IPS DF 4.7 (cell line): ENCODE results near the gene LARGE1.
A peak's percentile ranks its signal among the peaks of the same experiment; 100 is the strongest.

ENCODE experiments used
- DNase-seq: peaks from one replicate; pipeline ENCODE4 v3.0.0-alpha.2; 2013; ENCODE audit warnings: low spot score; ENCODE audit errors: extremely low read depth

The LARGE1 gene

DNA sequence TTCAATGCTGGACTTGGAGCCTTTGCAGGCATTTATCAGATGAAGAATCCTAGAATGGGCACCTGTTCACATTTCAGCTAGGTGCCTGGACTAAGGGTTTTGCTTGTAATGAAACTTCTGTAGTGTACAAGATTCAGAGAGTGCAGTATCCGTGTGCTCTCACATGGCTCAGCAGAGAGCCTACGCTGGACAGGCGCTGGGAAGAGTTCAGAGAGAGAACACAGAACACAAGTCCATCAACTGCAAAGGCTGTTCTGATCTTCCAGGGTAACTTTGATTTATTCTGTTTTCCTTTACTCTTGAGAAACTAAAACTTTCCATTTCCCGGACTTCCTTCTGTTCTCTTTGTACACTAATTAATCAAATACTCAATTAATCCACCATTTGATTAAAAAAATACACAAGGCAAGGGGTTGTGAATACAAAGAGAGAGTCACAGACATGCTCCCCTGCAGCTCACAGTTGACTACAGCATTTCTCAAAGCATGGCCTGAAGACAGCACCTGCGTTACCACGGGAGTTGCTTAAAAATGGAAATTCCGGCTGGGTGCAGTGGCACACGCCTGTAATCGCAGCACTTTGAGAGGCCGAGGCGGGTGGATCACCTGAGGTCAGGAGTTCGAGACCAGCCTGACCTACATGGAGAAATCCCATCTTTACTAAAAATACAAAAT, 393.7 kb downstream of the LARGE1 start:
- no peak for DNase-seq

DNA sequence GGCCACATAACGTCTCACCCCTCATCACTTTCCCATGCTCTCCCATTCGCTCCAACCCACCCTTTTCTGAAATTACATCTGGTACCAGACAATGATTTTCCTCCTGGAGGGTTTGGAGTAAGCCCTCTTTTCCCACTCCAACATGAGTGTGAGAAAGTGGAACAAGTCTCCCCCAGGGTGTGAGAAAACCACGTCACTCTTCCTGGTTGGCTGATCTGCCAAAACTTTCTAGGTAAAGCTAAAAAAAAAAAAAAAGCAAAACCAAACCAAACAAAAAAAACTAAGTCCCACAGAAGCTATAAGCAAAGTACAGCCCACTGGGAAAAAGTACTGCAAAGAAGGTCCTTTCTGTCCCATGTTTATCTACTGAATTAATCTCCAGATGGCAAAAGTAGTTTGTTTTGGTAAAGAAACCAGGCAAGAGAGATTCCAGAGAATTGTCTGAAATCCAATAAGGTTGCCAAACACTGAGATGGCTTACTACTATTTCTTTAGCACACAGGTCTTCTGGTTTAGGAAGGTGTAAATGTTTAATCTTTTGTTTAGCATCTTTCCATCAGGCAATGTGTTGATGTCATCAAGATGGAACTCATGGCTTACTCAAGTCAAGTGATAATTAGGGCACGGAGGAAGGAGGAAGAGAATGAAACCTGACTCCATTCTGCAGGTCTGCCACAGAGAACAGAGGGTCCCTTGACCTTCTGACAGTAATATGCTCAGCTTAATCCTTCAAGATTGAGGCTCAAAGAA, 395.6 kb downstream of the LARGE1 start:
- no peak for DNase-seq

DNA sequence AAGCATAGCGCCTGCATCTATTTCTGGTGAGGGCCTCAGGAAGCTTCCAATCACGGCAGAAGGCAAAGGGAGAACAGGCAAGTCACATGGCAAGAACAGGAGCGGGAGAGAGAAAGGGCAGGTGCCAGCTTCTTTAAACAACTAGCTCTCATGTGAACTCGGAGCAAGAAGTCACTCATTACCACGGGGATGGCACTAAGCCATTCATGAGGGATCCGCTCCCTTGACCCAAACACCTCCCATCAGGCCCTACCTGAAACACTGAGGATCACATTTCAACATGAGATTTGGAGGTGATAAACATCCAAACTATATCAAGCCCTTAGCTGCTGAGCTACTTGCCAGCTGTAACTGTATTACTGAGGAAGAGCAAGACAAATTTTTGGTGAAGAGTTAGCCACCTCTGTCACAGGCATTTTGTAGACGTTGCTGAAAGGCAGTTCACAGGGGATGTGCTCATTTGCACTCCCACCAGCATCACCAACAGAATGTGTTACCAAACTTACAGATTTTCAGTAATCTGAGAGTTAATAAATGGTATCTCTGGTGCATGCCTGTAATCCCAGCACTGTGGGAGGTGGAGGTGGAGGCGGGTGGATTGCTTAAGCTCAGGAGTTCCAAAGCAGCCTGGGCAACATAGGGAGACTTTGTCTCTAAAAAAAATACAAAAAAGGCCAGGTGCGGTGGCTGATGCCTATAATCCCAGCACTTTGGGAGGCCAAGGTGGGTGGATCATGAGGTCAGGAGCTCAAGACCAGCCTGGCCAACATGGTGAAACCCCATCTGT, 398.2 kb downstream of the LARGE1 start:
- no peak for DNase-seq

DNA sequence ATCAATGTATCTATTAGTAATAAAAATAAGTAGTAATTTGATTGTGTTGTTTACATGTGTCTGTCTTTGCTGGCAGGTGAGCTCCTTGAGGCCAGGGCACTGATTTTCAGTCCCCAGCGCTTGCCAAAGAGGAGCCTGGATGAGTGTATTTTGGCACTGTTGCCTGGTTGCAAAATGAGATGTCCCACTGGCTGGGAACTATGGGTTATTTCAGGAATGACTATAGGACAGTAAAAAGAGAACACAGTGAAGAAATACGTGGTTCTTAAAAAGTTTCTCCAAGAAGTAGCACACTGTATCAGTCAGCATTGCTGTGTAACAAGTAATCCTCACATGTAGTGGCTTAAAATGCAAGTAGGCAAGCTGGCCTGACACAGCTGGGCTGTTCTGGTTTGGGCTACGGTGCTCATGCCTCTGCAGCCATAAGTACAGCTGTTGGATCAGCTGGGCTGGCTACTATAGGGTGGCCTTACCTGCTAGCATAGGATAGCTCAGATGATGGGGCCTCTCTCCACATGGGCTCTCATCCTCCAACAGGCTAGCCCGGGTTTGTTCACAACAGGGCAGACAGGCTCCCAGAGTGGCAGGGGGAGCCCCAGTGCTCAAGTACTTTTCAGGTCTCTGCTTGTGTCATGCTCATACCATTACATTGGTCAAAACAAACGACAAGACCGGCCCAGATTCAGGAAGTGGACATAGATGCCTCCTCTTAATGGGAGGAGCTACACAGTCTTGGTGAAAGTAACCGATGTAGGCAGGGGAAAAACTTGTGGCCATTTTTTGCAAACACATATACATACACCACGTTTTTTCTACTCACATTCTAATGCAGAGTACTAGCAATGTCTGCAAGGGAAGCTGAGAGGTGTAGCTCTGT, 399.1 kb downstream of the LARGE1 start:
- DNase-seq = no peak

DNA sequence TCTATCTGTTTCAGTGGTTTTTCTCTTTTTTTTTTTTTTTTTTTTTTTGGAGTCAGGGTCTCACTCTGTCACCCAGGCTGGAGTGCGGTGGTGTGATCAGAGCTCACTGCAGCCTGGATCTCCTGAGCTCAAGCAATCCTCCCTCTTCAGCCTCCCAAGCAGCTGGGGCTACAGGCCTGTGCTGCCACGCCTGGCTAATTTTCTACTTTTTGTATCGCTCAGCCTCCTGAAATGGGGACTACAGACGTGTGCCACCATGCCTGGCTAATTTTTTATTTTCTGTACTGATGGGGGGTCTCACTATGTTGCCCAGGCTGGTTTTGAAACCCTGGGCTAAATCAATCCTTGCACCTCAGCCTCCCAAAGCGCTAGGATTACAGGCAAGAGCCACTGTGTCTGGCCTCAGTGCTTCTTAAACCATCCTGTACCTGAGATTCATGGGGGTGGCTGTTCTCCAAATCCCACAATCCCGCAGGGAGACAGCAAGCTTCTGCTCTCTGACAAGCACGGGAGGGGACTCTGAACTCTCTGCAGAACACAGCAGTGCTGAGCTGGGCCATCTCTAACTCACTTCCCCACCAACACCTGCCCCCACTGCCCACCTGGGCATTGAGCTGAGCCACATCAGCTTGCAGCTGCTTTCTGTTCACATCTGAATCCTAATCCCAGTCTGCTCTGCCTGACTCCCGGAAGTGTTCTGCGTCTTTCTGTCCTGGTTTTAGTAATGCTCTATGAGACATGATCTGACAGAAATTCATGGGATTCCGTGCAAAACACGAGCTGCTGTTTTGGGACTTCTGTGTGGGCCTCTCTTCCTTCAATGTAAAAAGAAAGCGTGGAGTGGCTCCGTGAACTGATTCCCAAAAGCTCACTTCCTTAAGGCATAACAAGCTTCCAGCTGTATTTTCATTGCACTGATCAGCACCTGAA, 400.0 kb downstream of the LARGE1 start:
- no peak for DNase-seq

DNA sequence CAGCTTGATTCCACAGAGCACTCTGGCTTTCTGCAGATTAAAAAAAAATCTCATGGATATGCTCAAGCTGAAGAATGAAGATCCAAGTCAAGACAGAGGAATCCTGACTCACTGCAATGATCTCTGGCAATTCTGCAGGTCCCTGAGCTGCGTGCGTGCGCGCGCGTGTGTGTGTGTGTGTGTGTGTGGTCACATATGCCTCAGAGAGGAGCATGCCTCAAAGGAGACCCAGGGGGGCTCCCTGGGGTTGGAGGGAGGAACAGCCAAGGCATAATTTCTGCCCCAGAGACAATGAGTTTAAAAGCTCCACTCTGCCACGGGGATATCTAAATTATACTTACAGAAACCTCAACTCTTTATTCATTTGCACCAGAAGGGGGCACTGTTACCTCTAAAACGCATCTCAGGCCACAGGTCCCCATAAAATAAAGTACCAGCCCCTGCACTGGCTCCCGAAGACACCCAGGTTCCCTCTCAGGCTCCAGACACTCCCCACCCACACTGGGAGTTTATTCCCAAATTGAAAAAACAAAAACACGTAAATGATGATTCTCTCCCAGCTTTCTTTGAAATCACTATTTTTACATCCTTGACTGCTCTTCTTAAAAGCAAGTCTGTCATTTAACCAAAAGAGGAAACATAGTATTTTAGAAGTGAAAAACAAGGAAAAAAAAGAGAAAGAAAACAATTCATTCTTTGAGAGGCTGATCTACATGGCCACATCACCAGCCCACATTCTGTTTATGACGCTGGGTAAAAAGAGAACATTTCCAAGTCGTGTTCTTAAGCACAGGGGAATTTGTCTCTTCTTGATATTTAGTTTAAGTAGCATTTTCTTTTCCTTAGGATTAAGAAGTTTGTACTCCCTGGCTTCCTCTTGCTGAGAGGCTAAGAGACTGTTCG, 401.0 kb downstream of the LARGE1 start:
- DNase-seq = peak; percentile 41

DNA sequence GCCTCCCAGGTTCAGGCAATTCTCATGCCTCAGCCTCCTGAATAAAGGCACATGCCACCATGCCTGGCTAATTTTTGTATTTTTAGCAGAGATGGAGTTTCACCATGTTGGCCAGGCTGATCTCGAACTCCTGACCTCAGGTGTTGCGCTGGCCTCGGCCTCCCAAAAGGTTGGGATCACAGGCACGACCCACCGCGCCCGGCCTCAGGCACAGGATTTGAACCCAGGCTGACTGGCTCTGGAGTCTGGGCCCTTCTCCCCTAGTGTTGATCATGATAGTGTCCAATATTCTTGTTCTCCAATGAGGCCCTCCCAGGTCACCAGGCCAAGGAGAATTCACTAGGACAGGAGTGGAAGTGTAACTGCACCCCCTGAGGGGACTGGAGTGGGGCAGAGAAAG, 401.9 kb downstream of the LARGE1 start:
- no peak for DNase-seq

DNA sequence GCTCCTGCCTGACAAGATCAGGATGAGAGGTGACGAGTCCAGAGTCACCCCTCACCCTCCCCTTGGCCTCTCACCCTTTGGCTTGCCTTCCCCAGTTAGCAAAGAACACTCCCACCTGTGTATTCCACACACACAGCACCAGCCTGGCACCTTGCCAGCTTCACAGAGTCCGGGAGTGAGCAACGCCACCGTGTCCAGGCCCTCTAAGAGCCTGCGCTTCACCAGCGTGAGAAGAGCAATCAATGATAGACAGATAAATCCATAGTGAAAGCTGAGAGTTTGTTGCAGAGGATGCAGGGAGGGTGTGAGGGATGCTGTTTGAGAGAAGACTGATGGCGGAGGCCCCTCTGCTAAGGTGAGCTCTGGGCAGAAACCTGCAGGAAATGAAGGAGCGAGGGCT, 404.5 kb downstream of the LARGE1 start:
- DNase-seq = no peak

DNA sequence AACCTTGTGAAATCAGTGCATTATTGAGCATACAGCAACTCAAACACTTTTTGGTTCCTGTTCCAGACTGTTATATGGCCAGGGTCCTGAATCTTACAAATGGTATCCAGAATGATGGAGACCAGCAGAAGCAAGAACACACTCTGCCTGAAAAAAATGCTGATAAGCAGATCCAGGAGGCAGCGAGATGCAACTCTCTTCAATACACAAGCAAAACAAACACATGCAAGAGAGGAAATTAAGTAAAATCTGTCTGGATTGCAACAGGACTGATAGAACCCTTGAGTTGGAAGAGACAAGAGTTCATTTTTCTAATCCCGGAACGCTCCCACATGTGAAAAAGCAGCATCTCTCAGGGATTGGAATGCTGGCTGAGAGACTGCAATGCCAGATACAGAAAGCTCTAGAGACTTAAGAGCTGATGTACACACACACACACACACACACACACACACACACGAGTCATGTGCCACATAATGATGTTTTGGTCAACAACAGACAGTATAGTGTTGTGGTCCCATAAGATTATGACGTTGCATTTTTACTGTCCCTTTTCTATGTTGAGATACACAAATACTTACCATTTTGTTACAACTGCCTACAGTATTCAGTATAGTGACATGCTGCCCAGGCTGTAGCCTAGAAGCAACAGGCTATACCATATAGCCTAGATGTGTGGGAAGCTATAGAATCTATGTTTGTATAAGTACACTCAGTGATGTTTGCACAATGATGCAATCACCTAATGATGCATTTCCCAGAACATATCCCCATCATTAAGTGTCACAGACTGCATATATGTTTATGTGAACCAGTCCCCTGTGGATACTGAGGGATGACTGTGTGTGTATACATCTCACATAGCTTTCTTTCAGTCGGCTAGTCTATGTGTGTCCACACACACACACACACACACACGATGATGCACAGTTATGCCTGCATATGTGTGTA, 406.6 kb downstream of the LARGE1 start:
- DNase-seq = no peak

DNA sequence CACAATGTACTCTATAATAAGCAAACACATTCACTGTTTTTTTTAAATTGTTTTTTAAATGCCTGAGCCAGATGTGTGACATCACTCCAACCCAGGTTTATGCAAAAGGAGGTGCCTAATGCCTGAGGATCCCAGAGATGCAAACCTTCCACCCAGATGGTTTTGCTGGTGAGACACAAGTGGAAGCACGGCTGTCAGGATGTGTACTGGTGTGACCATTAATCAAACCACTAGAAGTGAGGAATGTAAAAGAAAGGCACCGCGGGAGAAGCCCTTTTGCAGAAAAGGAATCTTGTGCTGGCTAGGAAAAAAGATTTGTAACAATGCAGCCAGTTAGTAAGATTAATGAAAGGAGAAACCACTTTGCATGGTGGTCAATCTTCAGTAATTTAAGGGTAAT, 407.4 kb downstream of the LARGE1 start:
- no peak for DNase-seq

DNA sequence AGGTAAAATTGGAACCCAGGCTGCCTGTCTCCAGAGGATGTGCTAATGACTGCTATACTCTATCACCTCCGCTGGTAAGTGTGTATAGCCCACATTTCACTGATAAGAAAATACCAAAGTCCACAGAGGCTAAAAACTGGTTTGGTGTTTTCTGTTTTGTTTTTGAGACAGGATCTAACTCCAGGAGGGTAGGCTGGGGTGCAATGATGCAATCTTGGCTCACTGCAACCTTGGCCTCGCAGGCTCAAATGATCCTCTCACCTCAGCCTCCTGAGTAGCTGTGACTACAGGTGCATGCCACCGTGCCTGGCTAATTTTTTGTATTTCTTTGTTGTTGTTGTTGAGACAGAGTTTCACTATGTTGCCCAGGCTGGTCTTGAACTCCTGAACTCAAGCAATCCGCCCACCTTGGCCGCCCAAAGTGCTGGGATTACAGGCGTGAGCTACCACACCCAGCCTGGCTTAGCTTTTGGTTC, 409.8 kb downstream of the LARGE1 start:
- no peak for DNase-seq

DNA sequence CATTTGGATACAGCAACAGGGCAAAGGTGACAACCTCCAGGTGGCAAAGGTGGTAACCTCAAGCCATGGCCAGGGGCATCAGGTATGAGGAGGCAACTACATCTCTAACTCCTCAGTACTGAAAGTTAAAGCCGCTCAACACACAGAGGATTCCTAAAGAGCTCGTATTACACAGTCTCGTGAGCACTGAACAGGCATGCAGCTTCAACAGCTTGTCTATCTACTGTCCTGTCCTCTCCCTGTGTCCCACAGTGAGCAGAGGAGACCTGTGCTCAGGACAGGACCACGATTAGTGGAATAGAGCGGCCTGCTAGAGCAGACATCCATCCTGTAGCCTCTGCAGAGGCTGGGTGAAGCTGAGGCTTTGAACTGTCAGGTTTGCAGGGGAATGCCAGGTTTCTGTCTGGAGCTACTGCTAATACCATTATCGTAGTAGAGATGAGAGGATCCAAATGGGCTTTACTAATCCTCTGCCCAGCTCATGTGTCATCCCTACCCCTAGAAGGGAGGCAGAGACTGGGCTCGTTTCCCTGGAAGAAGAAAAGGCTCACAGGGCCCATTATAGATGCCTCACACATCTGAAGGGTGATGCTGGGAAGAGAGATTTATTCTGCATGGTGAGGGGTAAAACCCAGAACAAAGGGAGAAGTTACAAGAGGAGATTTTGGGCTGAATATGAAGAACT, 415.2 kb downstream of the LARGE1 start:
- DNase-seq = no peak

DNA sequence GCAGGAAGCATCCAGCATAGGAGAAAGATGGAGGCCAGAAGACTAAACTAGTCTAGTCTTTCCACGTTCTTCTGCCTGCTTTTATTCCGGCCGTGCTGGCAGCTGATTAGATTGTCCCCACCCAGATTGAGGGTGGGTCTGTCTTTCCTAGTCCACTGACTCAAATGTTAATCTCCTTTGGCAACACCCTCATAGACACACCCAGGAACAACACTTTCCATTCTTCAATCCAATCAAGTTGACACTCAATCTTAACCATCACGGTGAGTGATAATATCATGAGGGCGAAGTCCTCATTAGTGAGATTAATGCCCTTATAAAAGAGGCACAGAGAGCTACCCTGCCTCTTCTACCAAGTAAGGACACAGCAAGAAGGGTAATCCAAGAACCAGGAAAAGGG, 424.2 kb downstream of the LARGE1 start:
- DNase-seq = no peak

DNA sequence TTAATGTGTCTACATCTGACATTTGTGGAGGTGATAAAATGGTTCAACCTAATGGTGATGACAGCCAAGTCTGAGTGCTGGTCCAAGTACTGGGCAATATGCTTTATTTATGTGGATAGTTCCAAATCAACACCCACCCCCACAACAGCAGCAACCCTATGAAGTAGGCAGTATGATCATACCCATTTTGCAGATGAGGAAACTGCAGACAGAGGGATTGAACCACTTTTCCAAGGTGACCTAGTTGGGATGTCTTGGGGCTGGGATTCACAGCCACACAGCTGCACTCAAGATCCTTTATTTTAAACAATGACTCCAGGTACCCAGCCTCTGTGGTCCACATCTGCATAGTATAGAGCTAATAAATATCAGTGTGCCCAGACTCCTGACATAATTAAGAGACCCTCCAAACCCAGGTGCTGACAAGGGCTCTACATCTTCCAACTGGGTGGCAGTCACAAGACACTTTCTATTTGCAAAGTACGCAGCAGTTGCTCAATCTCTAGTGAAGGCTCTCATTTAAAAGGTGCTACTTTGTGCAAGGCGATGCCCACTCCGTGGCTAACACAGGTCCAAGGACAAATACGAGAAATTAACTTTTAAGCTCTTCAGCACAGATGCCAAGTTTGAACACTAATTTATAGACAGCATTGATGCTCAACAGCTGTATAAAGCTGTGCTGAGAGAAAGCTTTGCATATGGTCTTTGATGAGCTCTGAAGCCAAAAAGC, 426.6 kb downstream of the LARGE1 start:
- DNase-seq = no peak

DNA sequence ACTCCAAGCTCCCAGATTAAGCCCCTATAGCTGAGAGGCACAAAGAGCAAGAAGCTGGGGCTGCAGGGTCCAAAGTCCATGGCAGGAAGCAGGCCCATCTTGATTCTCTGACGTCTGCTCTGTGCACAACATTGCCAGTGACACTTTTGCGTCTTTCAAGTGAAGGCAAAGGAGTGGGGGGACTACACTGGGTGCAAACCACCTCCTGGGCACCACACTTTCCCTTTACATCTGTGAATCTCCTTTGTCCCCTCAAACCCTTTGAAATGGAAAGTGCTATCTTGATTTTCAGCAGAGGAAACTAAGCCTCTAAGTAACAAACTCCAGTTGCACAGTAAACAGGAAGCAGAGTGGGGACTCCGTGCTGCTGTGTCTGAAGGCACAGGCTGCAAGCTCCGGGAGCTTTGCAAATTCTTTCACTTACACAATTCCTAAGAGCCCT, 428.0 kb downstream of the LARGE1 start:
- DNase-seq = no peak

DNA sequence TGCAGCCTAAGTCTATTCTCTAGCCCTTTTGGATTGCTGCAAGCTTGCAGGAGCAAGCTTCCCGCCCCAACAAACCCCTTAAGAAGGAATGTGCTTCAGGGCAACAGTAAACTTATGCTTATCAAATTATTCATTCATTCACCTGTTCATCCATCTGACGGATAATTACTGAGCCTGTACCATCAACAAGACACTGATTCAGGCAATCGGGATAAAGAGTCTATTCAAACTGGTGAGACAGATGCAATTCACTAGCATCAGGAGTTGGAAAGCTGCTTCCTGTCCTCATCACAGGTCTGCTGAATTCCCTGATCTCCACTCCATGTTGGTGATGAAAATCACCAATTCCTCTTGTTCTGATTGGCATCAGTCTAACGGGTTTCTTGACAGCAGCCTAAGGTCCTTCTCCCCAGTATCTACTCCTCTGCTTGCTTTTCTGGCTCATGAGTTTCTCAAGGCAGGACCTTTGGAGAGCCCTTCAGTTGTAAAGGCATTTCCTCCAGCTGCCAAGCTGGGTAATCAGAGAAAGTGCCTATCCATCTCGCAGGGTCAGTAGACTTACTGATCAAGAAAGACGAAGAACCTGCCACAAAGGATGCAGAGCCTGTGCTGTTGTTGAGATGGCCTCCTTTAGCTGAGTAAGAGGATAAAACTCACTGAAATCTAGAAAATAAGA, 433.1 kb downstream of the LARGE1 start:
- no peak for DNase-seq
